Liver (tissue), 9 donors: ENCODE results near the gene YOD1. TPM values are rescaled to one million over a fixed set of nuclear protein-coding genes. Genes with fewer than 3 reads are reported as not detected.

Experiments
- DNase-seq: peaks from one replicate; pipeline ENCODE4 v3.0.0-alpha.2; 2017; ENCODE audit warnings: low spot score
- H3K27ac ChIP-seq, 2 donors: one replicate each; pipeline ENCODE4 v1.7.0; 2013; ENCODE audit warnings: inconsistent platforms in 2 of 2, low read length in 2 of 2, control low read depth in 1 of 2, low read depth in 1 of 2, mild to moderate bottlenecking in 1 of 2
- H3K27me3 ChIP-seq, 4 donors: one replicate each; pipeline versions ENCODE4 v1.6.1 to v1.7.0; 2013; ENCODE audit warnings: low read length in 3 of 4, inconsistent platforms in 1 of 4, mild to moderate bottlenecking in 1 of 4, moderate library complexity in 1 of 4; ENCODE audit not compliant: control insufficient read depth in 4 of 4, insufficient read depth in 4 of 4
- H3K36me3 ChIP-seq, 4 donors: one replicate each; pipeline versions ENCODE4 v1.6.1 to v1.7.0; 2013; ENCODE audit warnings: low read length in 3 of 4, mild to moderate bottlenecking in 3 of 4, low read depth in 1 of 4, moderate library complexity in 1 of 4; ENCODE audit not compliant: control insufficient read depth in 4 of 4, insufficient read depth in 3 of 4
- H3K4me1 ChIP-seq, 4 donors: one replicate each; pipeline versions ENCODE4 v1.6.1 to v1.7.0; 2013; ENCODE audit warnings: low read length in 3 of 4, mild to moderate bottlenecking in 3 of 4, moderate library complexity in 1 of 4; ENCODE audit not compliant: control insufficient read depth in 4 of 4, insufficient read depth in 4 of 4
- H3K4me3 ChIP-seq, 3 donors: one replicate each; pipeline versions ENCODE4 v1.6.1 to v1.7.0; 2013; ENCODE audit warnings: low read length in 3 of 3, control low read depth in 1 of 3, low read depth in 1 of 3, mild to moderate bottlenecking in 1 of 3
- H3K9ac ChIP-seq, 2 donors: one replicate each; pipeline ENCODE4 v1.7.0; 2013; ENCODE audit warnings: low read length in 2 of 2, mild to moderate bottlenecking in 2 of 2, moderate library complexity in 2 of 2, control low read depth in 1 of 2, low read depth in 1 of 2
- H3K9me3 ChIP-seq, 4 donors: one replicate each; pipeline versions ENCODE4 v1.6.1 to v1.7.0; 2013; ENCODE audit warnings: low read length in 3 of 4; ENCODE audit not compliant: control insufficient read depth in 4 of 4
- ATF3 ChIP-seq: IDR thresholded peaks from 2 replicates; pipeline ENCODE4 v1.6.1; 2016; ENCODE audit warnings: antibody characterized with exemption
- EGR1 ChIP-seq, 2 donors: IDR thresholded peaks; 2 replicates each; pipeline ENCODE4 v1.6.1; 2016 to 2018; ENCODE audit warnings: antibody characterized with exemption in 2 of 2, low read depth in 2 of 2
- FOXA1 ChIP-seq: IDR thresholded peaks from 2 replicates; pipeline ENCODE4 v1.6.1; 2016; ENCODE audit warnings: antibody characterized with exemption
- FOXA2 ChIP-seq: IDR thresholded peaks from 2 replicates; pipeline ENCODE4 v1.6.1; 2016; ENCODE audit warnings: antibody characterized with exemption
- HNF4A ChIP-seq, 2 donors: conservative IDR thresholded peaks; 2 replicates each; pipeline ENCODE4 v1.6.1; 2016; ENCODE audit warnings: antibody characterized with exemption in 2 of 2, mild to moderate bottlenecking in 2 of 2
- MAX ChIP-seq: IDR thresholded peaks from 2 replicates; pipeline ENCODE4 v1.6.1; 2016; ENCODE audit warnings: antibody characterized with exemption
- NR2F2 ChIP-seq: IDR thresholded peaks from 2 replicates; pipeline ENCODE4 v1.6.1; 2016; ENCODE audit warnings: antibody characterized with exemption
- RAD21 ChIP-seq, 2 donors: IDR thresholded peaks; 2 replicates each; pipeline ENCODE4 v1.6.1; 2016; ENCODE audit warnings: antibody characterized with exemption in 2 of 2, mild to moderate bottlenecking in 2 of 2
- REST ChIP-seq: IDR thresholded peaks from 2 replicates; pipeline ENCODE4 v1.6.1; 2016; ENCODE audit warnings: antibody characterized with exemption, mild to moderate bottlenecking
- RXRA ChIP-seq, 2 donors: IDR thresholded peaks; 2 replicates each; pipeline ENCODE4 v1.6.1; 2017 to 2018; ENCODE audit warnings: antibody characterized with exemption in 2 of 2, mild to moderate bottlenecking in 1 of 2
- WGBS: extraction: QIAGEN DNeasy Blood & Tissue Kit; methylation state at CpG from one replicate; pipeline ENCODE4 v1.1.7; 2013; 5-methylcytosine and 5-hydroxymethylcytosine counted together
- polyA plus RNA-seq, 2 donors: library from polyadenylated mRNA; stranded (reverse) in 1 of 2; unstranded in 1 of 2; fragments of 200-250 nt in 1 of 2; fragments of >200 nt in 1 of 2; fragmentation: Nextera tagmentation in 1 of 2; extraction: Ambion mirVana in 1 of 2; gene quantifications; one replicate each; pipeline versions ENCODE4 v1.2.1 to v1.2.3, GENCODE V29; 2013 to 2015
- total RNA-seq, 2 donors: library from RNA; depleted of rRNA; stranded (reverse); fragments of >200 nt; gene quantifications; one replicate each; pipeline ENCODE4 v1.2.3, GENCODE V29; 2014
- TF ChIP-seq, protein P1 (sequence below): IDR thresholded peaks from 2 replicates; pipeline ENCODE4 v1.6.1; 2016; ENCODE audit warnings: antibody characterized with exemption
- donor health status: healthy.
- donor health status: healthy.
- donor health status: healthy.
- donor health status: healthy.
- donor health status: healthy.

YOD1 gene
- total and polyA plus RNA-seq, 4 donors: 1.3 to 79.4 (median 4.7) TPM

DNA sequence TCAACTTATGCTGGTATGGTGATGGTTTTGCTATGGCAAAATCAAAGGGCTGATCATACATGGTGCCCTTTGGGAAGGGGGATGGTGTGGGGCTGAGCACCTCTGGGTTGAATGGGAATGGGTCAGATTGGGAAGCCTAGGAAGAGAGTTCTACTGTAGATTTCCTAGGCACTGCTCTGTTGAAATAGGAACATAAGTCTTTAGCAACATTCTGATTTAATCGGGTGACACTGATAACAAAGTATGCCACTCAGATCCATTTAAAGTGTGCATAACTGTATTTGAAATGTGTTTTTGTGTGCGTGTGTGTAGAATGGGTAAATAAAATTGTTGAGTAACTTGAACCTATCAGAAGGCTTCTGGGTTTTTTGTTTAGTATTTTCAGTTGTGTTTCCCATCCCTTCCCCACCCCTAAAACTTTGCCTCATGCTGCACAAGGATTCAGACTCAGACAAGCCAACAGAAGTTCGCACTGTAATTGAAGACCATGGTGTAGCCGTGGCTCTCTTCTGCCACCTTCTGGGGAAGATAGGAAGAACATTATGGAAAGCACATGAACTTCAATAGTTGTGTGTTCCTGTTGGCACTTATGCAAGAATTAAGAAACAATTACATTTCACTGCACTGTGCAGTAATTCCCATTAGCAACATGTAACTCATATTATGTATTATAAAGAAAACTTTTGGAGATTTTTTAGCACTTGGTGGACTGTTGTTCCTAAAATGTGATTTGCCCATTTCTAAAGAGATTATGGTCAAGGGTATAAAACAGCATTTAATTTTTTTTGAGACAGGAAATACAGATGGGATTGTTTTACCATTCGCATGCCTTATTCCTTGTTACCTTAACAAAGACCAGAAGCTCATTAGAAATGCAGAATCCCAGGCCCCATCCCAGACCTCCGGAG, 26.7 kb upstream of the YOD1 start (continued):
- peak; percentile 57 for TF ChIP-seq REST

- H3K9me3 ChIP-seq: no peaks in the 10 kb centered on the region
- H3K9ac ChIP-seq: no peak overlapping the region
- TF ChIP-seq NR2F2: no peak
- no peak for TF ChIP-seq MAX
- TF ChIP-seq, protein P1, sequence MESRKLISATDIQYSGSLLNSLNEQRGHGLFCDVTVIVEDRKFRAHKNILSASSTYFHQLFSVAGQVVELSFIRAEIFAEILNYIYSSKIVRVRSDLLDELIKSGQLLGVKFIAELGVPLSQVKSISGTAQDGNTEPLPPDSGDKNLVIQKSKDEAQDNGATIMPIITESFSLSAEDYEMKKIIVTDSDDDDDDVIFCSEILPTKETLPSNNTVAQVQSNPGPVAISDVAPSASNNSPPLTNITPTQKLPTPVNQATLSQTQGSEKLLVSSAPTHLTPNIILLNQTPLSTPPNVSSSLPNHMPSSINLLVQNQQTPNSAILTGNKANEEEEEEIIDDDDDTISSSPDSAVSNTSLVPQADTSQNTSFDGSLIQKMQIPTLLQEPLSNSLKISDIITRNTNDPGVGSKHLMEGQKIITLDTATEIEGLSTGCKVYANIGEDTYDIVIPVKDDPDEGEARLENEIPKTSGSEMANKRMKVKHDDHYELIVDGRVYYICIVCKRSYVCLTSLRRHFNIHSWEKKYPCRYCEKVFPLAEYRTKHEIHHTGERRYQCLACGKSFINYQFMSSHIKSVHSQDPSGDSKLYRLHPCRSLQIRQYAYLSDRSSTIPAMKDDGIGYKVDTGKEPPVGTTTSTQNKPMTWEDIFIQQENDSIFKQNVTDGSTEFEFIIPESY: no peak
- no peak for TF ChIP-seq HNF4A (conservative IDR thresholded peaks at IDR 0.05)
- no peak for TF ChIP-seq FOXA1
- no peak for TF ChIP-seq EGR1 (IDR thresholded peaks at IDR 0.05; ENCODE audit: low read depth in 2 of 2)
- TF ChIP-seq RXRA (IDR thresholded peaks at IDR 0.05): no peak
- TF ChIP-seq FOXA2: no peak
- no peak for TF ChIP-seq RAD21 (IDR thresholded peaks at IDR 0.05)
- no peak for TF ChIP-seq REST
- TF ChIP-seq ATF3: no peak
- WGBS: 87% methylated on average over 1 of the region's 1 CpG
- peak overlapping the region in 1 of 2 donors; percentile 14 for H3K27ac ChIP-seq
- peaks cover 2 to 11% (median 7%) of the 10 kb centered on the region in 4 donors for H3K4me1 ChIP-seq
- no peaks in the 10 kb centered on the region for H3K27me3 ChIP-seq
- DNase-seq: no peak
- H3K36me3 ChIP-seq: peaks cover 0 to 9% (median 0%) of the 10 kb centered on the region in 4 donors
- H3K4me3 ChIP-seq: no peak overlapping the region
Observed at GRCh38 chr1:207077012-207077411, 26.0 kb upstream of the YOD1 start.
